ENCODE results near the gene STAT2. TPM values are rescaled to one million over a fixed set of nuclear protein-coding genes. Genes with fewer than 3 reads are reported as not detected.
"Not testable (repeated sequence)": the region's sequence is repeated elsewhere in the genome, so short reads cannot be mapped to it uniquely, and the experiment has no call there.

Gene STAT2
- 79.0 TPM for polyA plus RNA-seq (2012; ENCODE audit: missing spikeins)

- peak; percentile 93 for FAIRE-seq
- peak; percentile 81 for DNase-seq (ENCODE audit: insufficient read length)
- TF ChIP-seq TAF1 (IDR thresholded peaks at IDR 0.05; ENCODE audit: borderline replicate concordance, low read depth, low read length) (peak; percentile 81), POLR2A (IDR thresholded peaks at IDR 0.05; ENCODE audit: low read depth, low read length) (peak; percentile 82; the same call in 1 of the 2 replicates), POLR2AphosphoS5 (IDR thresholded peaks at IDR 0.05; ENCODE audit: low read depth, low read length) (peak; percentile 80)
Measured at GRCh38 chr12:56359851-56360767, at the start of gene STAT2. Gene STAT2 (minus strand): TSS chr12:56360107. CDS start chr12:56356571, 3,536 bp downstream.

DNA sequence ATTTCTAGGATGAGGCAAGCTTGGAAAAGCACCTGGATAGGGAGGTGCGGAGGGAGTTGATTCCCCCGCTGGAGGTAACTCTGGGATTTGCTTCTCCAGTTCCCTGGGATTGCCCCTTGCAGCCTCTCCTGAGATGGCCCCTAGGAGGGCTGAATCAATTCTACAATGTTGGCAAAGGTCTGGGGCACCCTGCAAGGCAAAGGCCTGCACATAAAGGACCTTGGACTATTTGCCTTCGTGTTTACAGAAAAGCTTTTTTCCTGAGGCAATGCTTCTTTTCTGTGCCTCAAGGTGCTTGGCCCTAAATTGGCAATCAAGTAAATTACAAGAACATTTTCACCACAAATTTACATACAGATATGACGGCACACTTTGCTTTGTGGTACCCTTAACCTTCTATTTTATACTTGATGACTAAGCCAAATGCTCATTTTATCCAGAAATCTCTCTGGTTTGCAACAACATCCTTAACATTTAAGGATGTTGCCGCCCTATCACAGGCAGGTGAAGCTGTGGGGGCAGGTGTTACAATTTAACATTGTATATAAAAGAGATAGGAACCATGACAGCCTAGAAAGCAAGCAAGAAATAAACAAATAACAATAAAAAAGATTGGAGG, 49.0 kb upstream of the STAT2 start:
- TF ChIP-seq POLR2AphosphoS5 (IDR thresholded peaks at IDR 0.05; ENCODE audit: low read depth, low read length) (no peak), TAF1 (IDR thresholded peaks at IDR 0.05; ENCODE audit: borderline replicate concordance, low read depth, low read length) (no peak), POLR2A (IDR thresholded peaks at IDR 0.05; ENCODE audit: low read depth, low read length) (no peak)
- no peak for DNase-seq (ENCODE audit: insufficient read length)
- no peak for FAIRE-seq

- not testable (repeated sequence) for FAIRE-seq; DNase-seq (ENCODE audit: insufficient read length)
Measured at GRCh38 chr12:56404227-56404626, 44.3 kb upstream of the STAT2 start.

- FAIRE-seq: not testable (repeated sequence)
Measured at GRCh38 chr12:56401612-56402011, 41.7 kb upstream of the STAT2 start.

DNA sequence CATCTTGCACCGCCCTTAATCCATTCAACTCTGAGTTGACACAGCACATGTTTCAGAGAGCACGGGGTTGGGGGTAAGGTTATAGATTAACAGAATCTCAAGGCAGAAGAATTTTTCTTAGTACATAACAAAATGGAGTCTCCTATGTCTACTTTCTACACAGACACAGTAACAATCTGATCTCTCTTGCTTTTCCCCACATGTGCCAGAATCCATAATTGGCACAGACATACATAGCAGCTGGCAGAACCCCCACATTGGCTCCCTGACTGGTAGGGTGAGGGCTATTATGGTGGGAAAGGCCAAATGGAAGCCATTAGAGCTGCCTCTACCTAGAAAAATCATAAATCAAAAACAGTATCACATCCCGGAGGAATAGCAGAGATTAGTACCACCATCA, 41.2 kb upstream of the STAT2 start:
- not testable (repeated sequence) for DNase-seq (ENCODE audit: insufficient read length); FAIRE-seq

More at GRCh38 chr12:56401612-56402011, 41.7 kb upstream of the STAT2 start:
- DNase-seq (ENCODE audit: insufficient read length): not testable (repeated sequence)

DNA sequence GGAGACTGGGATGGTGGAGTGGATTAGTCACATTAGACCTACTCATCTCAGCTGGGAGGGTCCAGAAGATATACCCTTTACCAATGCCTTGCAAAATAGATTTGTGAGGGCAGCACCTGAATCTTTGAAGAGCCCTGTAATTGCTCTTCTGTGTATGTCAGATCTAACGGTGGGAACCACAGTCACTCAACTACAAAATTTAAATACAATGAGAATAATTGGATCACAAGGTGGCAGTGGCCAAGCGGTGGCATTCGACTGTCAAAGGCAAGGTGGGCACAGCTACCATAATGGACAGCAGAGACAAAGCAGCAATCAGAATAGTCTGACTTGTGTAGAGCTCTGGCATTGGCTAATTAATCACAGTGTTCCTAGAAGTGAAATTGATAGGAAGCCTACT, 39.6 kb upstream of the STAT2 start:
- FAIRE-seq; DNase-seq (ENCODE audit: insufficient read length): not testable (repeated sequence)

DNA sequence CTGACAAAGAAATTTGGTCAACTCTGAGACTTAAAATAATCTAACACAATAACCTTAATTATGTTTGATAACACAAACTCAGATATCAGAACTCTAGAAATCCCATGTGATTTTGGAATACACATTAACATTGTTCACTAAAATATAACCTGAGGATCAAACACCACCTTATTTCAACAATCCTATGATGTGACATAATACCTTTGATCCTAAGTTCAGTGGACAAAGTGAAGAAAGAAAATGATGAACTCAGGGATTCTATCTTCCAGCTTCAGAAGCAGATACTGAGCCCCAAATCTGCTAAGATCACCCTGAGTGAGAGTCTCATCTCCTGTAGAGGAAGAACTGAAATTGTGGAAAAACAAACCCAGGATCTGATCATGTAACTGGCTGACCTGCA, 38.4 kb upstream of the STAT2 start:
- TF ChIP-seq TAF1 (IDR thresholded peaks at IDR 0.05; ENCODE audit: borderline replicate concordance, low read depth, low read length) (no peak), POLR2A (IDR thresholded peaks at IDR 0.05; ENCODE audit: low read depth, low read length) (no peak), POLR2AphosphoS5 (IDR thresholded peaks at IDR 0.05; ENCODE audit: low read depth, low read length) (no peak)
- FAIRE-seq: no peak

GRCh38 chr12:56392331-56392730, 32.4 kb upstream of the STAT2 start:
- no peak for TF ChIP-seq POLR2A (IDR thresholded peaks at IDR 0.05; ENCODE audit: low read depth, low read length)
- no peak for FAIRE-seq

More for the DNA sequence above, 38.4 kb upstream of the STAT2 start:
- DNase-seq (ENCODE audit: insufficient read length): no peak

GRCh38 chr12:56391721-56392120, 31.8 kb upstream of the STAT2 start:
- FAIRE-seq (no peak), DNase-seq (ENCODE audit: insufficient read length) (no peak)
- TF ChIP-seq POLR2A (IDR thresholded peaks at IDR 0.05; ENCODE audit: low read depth, low read length) (no peak), TAF1 (IDR thresholded peaks at IDR 0.05; ENCODE audit: borderline replicate concordance, low read depth, low read length) (no peak), POLR2AphosphoS5 (IDR thresholded peaks at IDR 0.05; ENCODE audit: low read depth, low read length) (no peak)

More at GRCh38 chr12:56392331-56392730, 32.4 kb upstream of the STAT2 start:
- no peak for DNase-seq (ENCODE audit: insufficient read length)

GRCh38 chr12:56389412-56389811, 29.5 kb upstream of the STAT2 start:
- no peak for FAIRE-seq
- no peak for TF ChIP-seq TAF1 (IDR thresholded peaks at IDR 0.05; ENCODE audit: borderline replicate concordance, low read depth, low read length)
- TF ChIP-seq POLR2AphosphoS5 (IDR thresholded peaks at IDR 0.05; ENCODE audit: low read depth, low read length): no peak
- no peak for TF ChIP-seq POLR2A (IDR thresholded peaks at IDR 0.05; ENCODE audit: low read depth, low read length)
- DNase-seq (ENCODE audit: insufficient read length): no peak

GRCh38 chr12:56387152-56387736, 27.3 kb upstream of the STAT2 start:
- no peak for DNase-seq (ENCODE audit: insufficient read length)
- no peak for FAIRE-seq
- TF ChIP-seq TAF1 (IDR thresholded peaks at IDR 0.05; ENCODE audit: borderline replicate concordance, low read depth, low read length): no peak
- TF ChIP-seq POLR2AphosphoS5 (IDR thresholded peaks at IDR 0.05; ENCODE audit: low read depth, low read length): no peak
- no peak for TF ChIP-seq POLR2A (IDR thresholded peaks at IDR 0.05; ENCODE audit: low read depth, low read length)

- TF ChIP-seq POLR2AphosphoS5 (IDR thresholded peaks at IDR 0.05; ENCODE audit: low read depth, low read length) (no peak), TAF1 (IDR thresholded peaks at IDR 0.05; ENCODE audit: borderline replicate concordance, low read depth, low read length) (no peak), POLR2A (IDR thresholded peaks at IDR 0.05; ENCODE audit: low read depth, low read length) (no peak)
- FAIRE-seq (no peak), DNase-seq (ENCODE audit: insufficient read length) (no peak)
Measured at GRCh38 chr12:56385873-56386272, 26.0 kb upstream of the STAT2 start.

Measured in GM12892 (cell line).